IMR-90 (cell line): ENCODE results near the gene KLF2. TPM values are rescaled to one million over a fixed set of nuclear protein-coding genes. Genes with fewer than 3 reads are reported as not detected.
A peak's percentile ranks its signal among the peaks of the same experiment; 100 is the strongest.

Source experiments
- ATAC-seq: fragments of 200-7000 bp; cut with Tn5 transposase; 2 replicates; pipeline ENCODE4 v1.9.1; 2020; ENCODE audit warnings: low read depth, mild to moderate bottlenecking, moderate library complexity
- BruUV-seq: library from RNA; stranded (reverse); fragments of 400-500 nt; replicated peaks from 2 replicates; lab custom pipeline; 2021; lab: Mats Ljungman, UMichigan
- CTCF ChIA-PET: fragments of 300-600 bp; formaldehyde crosslinking; extraction: SDS; loops from one replicate; lab custom pipeline; 2021; ENCODE audit warnings: antibody characterized with exemption; lab: Yijun Ruan, JAX
- POLR2A ChIA-PET: fragments of 300-600 bp; sonication (Branson Sonifier 250); formaldehyde crosslinking; loops from one replicate; lab custom pipeline; 2022; ENCODE audit warnings: antibody characterized with exemption; ENCODE audit not compliant: unreplicated experiment; lab: Charles Lee
- DNase-seq: peaks from one replicate; pipeline ENCODE4 v3.0.0; 2013
- H2AFZ ChIP-seq: replicated peaks from 2 replicates; pipeline ENCODE3; 2013; ENCODE audit warnings: low read length, mild to moderate bottlenecking; ENCODE audit not compliant: poor library complexity
- H2AK5ac ChIP-seq: 2 replicates; pipeline ENCODE4 v1.6.1; 2013; ENCODE audit warnings: low read depth, low read length, inconsistent platforms
- H2AK9ac ChIP-seq: replicated peaks from 2 replicates; pipeline ENCODE3; 2013; ENCODE audit warnings: mild to moderate bottlenecking, low read depth, low read length, moderate library complexity; ENCODE audit not compliant: poor library complexity
- H2BK120ac ChIP-seq: 2 replicates; pipeline ENCODE4 v1.6.1; 2013; ENCODE audit warnings: low read depth, low read length, inconsistent platforms
- H2BK15ac ChIP-seq: 3 replicates; pipeline ENCODE4 v1.6.1; 2013; ENCODE audit warnings: low read depth, low read length, inconsistent platforms
- H2BK20ac ChIP-seq: 2 replicates; pipeline ENCODE4 v1.6.1; 2013; ENCODE audit warnings: low read depth, mild to moderate bottlenecking, inconsistent platforms, low read length, moderate library complexity
- H2BK5ac ChIP-seq: 2 replicates; pipeline ENCODE4 v1.6.1; 2013; ENCODE audit warnings: mild to moderate bottlenecking, low read depth, low read length, inconsistent platforms; ENCODE audit not compliant: poor library complexity, severe bottlenecking
- H3K14ac ChIP-seq: replicated peaks from 2 replicates; pipeline ENCODE4 v1.6.1; 2013; ENCODE audit warnings: low read depth, low read length, inconsistent platforms
- H3K18ac ChIP-seq: 2 replicates; pipeline ENCODE4 v1.6.1; 2013; ENCODE audit warnings: low read depth, low read length, control low read depth
- H3K23ac ChIP-seq: 2 replicates; pipeline ENCODE4 v1.6.1; 2013; ENCODE audit warnings: low read depth, low read length, inconsistent platforms
- H3K27ac ChIP-seq: 2 replicates; pipeline ENCODE4 v1.5.1; 2013; ENCODE audit warnings: mild to moderate bottlenecking, control low read depth, low read length; ENCODE audit not compliant: insufficient read depth
- H3K27me3 ChIP-seq: 2 replicates; pipeline ENCODE4 v1.6.1; 2013; ENCODE audit warnings: low read length; ENCODE audit not compliant: control insufficient read depth, insufficient read depth
- H3K36me3 ChIP-seq: 2 replicates; pipeline ENCODE4 v1.6.1; 2013; ENCODE audit warnings: low read length, mixed read lengths; ENCODE audit not compliant: control insufficient read depth, insufficient read depth
- H3K4ac ChIP-seq: 2 replicates; pipeline ENCODE4 v1.6.1; 2013; ENCODE audit warnings: low read depth, low read length, inconsistent platforms
- H3K4me1 ChIP-seq: 2 replicates; pipeline ENCODE4 v1.6.1; 2013; ENCODE audit warnings: low read length, mixed read lengths; ENCODE audit not compliant: control insufficient read depth, insufficient read depth
- H3K4me2 ChIP-seq: 2 replicates; pipeline ENCODE4 v1.6.1; 2013; ENCODE audit warnings: low read depth, mild to moderate bottlenecking, control low read depth, low read length, moderate library complexity
- H3K4me3 ChIP-seq: 2 replicates; pipeline ENCODE4 v1.5.1; 2013; ENCODE audit warnings: low read depth, mild to moderate bottlenecking, control low read depth, low read length, moderate library complexity; ENCODE audit not compliant: insufficient read depth
- H3K56ac ChIP-seq: 2 replicates; pipeline ENCODE4 v1.6.1; 2013; ENCODE audit warnings: low read length, inconsistent platforms; ENCODE audit not compliant: insufficient read depth; ENCODE audit errors: extremely low read depth
- H3K79me1 ChIP-seq, 2 experiments: 2 replicates each; pipeline ENCODE4 v1.6.1; 2013; ENCODE audit warnings: low read length in 2 of 2, inconsistent platforms in 1 of 2, low read depth in 1 of 2
- H3K9ac ChIP-seq: 2 replicates; pipeline ENCODE4 v1.6.1; 2013; ENCODE audit warnings: low read depth, low read length, control low read depth
- H3K9me1 ChIP-seq: 2 replicates; pipeline ENCODE4 v1.6.1; 2013; ENCODE audit warnings: low read length, inconsistent platforms; ENCODE audit not compliant: insufficient read depth
- H3K9me3 ChIP-seq: 2 replicates; pipeline ENCODE4 v1.6.1; 2013; ENCODE audit warnings: low read length; ENCODE audit not compliant: control insufficient read depth, insufficient read depth
- H4K20me1 ChIP-seq: 2 replicates; pipeline ENCODE4 v1.6.1; 2013; ENCODE audit warnings: low read length, inconsistent platforms; ENCODE audit not compliant: insufficient read depth
- H4K5ac ChIP-seq: 2 replicates; pipeline ENCODE4 v1.6.1; 2013; ENCODE audit warnings: mild to moderate bottlenecking, low read depth, low read length, control low read depth
- H4K8ac ChIP-seq, 2 experiments: 2 replicates each; pipeline ENCODE4 v1.6.1; 2013; ENCODE audit warnings: low read depth in 2 of 2, low read length in 2 of 2, control low read depth in 1 of 2, inconsistent platforms in 1 of 2
- H4K91ac ChIP-seq: 2 replicates; pipeline ENCODE4 v1.6.1; 2013; ENCODE audit warnings: low read depth, low read length, inconsistent platforms; ENCODE audit not compliant: insufficient read depth
- MAFK ChIP-seq: IDR thresholded peaks from 2 replicates; pipeline ENCODE4 v1.6.1; 2012; ENCODE audit warnings: low read depth, low read length, improper control_type of control experiment
- MAZ ChIP-seq: IDR thresholded peaks from 2 replicates; pipeline ENCODE4 v1.6.1; 2012; ENCODE audit warnings: low read depth, mild to moderate bottlenecking, low read length, improper control_type of control experiment, moderate library complexity, borderline replicate concordance
- POLR2A ChIP-seq: IDR thresholded peaks from 2 replicates; pipeline ENCODE4 v1.6.1; 2012; ENCODE audit warnings: mild to moderate bottlenecking, low read depth, low read length
- WGBS, 2 experiments: methylation state at CpG; one replicate each; pipeline versions ENCODE4 v1.1.5 to v1.1.7; 2013; ENCODE audit warnings: missing lambda C conversion rate in 2 of 2; ENCODE audit not compliant: insufficient read length in 1 of 2; ENCODE audit errors: extremely low coverage in 2 of 2; 5-methylcytosine and 5-hydroxymethylcytosine counted together
- dilution Hi-C: fragments of 300-500 bp; cut with HindIII; formaldehyde crosslinking; loops from one replicate; pipeline ENCODE4 v1.14.3; 2018; ENCODE audit warnings: low sequenced_read_pairs; ENCODE audit not compliant: unreplicated experiment
- in situ Hi-C: fragments of 300-500 bp; cut with MboI; formaldehyde crosslinking; loops from 3 replicates; pipeline ENCODE4 v1.14.3; 2019; ENCODE audit warnings: low sequenced_read_pairs, inconsistent platforms, mixed read lengths
- intact Hi-C: fragments of 100-400 bp; cut with micrococcal nuclease; formaldehyde crosslinking; loops from 2 replicates; pipeline ENCODE4 v1.10.0; 2022
- polyA plus RNA-seq, 3 experiments: library from polyadenylated mRNA; depleted of rRNA; stranded (reverse); fragments of >200 nt; gene quantifications; 2 replicates each; pipeline ENCODE4 v1.2.3, GENCODE V29; 2012; ENCODE audit warnings: low replicate concordance in 1 of 3
- total RNA-seq: library from RNA; depleted of rRNA; stranded (reverse); fragments of >200 nt; gene quantifications from 2 replicates; pipeline ENCODE4 v1.2.3, GENCODE V29; 2012

Gene KLF2
- total and polyA plus RNA-seq, 2 of the 4 experiments (the other 2 are of a cell fraction): 1.1 to 34.4 TPM

- peak overlapping the region; percentile 97 for H3K4me2 ChIP-seq
- in situ Hi-C loops (no loop called here), dilution Hi-C loops (no loop called here), intact Hi-C loops (no loop called here)
- no peak overlapping the region for H3K27ac ChIP-seq
- peak overlapping the region; percentile 74 for H3K23ac ChIP-seq
- no peak overlapping the region for H4K5ac ChIP-seq
- peaks cover 19% of the 10 kb centered on the region for H3K4me1 ChIP-seq
- BruUV-seq: TSS peak; percentile 54
- no peaks in the 10 kb centered on the region for H3K27me3 ChIP-seq
- no peak overlapping the region for H2AK5ac ChIP-seq
- ChIA-PET CTCF (no interaction called here), POLR2A (no interaction called here)
- H2BK15ac ChIP-seq: no peak overlapping the region
- TF ChIP-seq MAFK (no peak), MAZ (peak; percentile 37; the same call in 1 of the 2 replicates), POLR2A (peak; percentile 19; the same call in 1 of the 2 replicates)
- peak overlapping the region; percentile 71 for H2AK9ac ChIP-seq
- peak overlapping the region; percentile 76; the same call in 1 of the 2 replicates for H3K14ac ChIP-seq
- no peak overlapping the region for H2BK120ac ChIP-seq
- peaks cover 42% of the 10 kb centered on the region for H4K20me1 ChIP-seq
- H4K91ac ChIP-seq: no peak overlapping the region
- H3K79me1 ChIP-seq: peaks cover 2 to 35% of the 10 kb centered on the region in 2 experiments; a peak in 3 of 4 replicates
- peak overlapping the region; percentile 74 for H3K9ac ChIP-seq
- 65% methylated on average over 15 of the region's 58 CpGs; no CpG with 5 or more reads in 1 of the 2 experiments for WGBS, 2 experiments
- no peak overlapping the region for H2BK5ac ChIP-seq
- 0 out of 2 replicates have a peak overlapping the region, but pooled peaks have one; percentile 21 for H3K4ac ChIP-seq
- peaks cover 3% of the 10 kb centered on the region; the same call in 1 of the 2 replicates for H3K9me1 ChIP-seq
- DNase-seq: no peak
- H2AFZ ChIP-seq: peak overlapping the region; percentile 58
- H3K18ac ChIP-seq: no peak overlapping the region
- no peak for ATAC-seq
- peaks cover 12% of the 10 kb centered on the region for H3K36me3 ChIP-seq
- peak overlapping the region; percentile 96 for H3K4me3 ChIP-seq
- no peak overlapping the region for H3K56ac ChIP-seq
- H2BK20ac ChIP-seq: no peak overlapping the region
- H4K8ac ChIP-seq: 0 out of 4 replicates have a peak overlapping the region, but pooled peaks of 1 of the 2 experiments have one; percentile 20
- H3K9me3 ChIP-seq: no peaks in the 10 kb centered on the region
Measured at GRCh38 chr19:16326401-16327168, 2.0 kb downstream of the KLF2 start.
